Ovary (tissue), 3 donors: ENCODE data around the gene ATAD2B.

Experiments used
- CTCF ChIP-seq, 3 donors: fragments of 450-650 bp in 2 of 3; fragments of 200-600 bp in 1 of 3; IDR thresholded peaks; one replicate each; pipeline versions ENCODE4 v1.5.1 to v1.8.0; 2016 to 2022; ENCODE audit warnings: antibody characterized with exemption in 3 of 3, mild to moderate bottlenecking in 1 of 3
- EP300 ChIP-seq: sonication (generic); formaldehyde crosslinking; IDR thresholded peaks from one replicate; pipeline ENCODE4 v1.6.1; 2017; ENCODE audit warnings: antibody characterized with exemption
- POLR2A ChIP-seq: fragments of 450-650 bp; IDR thresholded peaks from one replicate; pipeline ENCODE4 v1.6.1; 2017; ENCODE audit warnings: antibody characterized with exemption, mild to moderate bottlenecking, moderate library complexity
- donor health status: DM: no; HTN: no; CAD: no.

- TF ChIP-seq CTCF (IDR thresholded peaks at IDR 0.05) (no peak), POLR2A (no peak), EP300 (no peak)
Observed at GRCh38 chr2:23757686-23758433, 169.1 kb downstream of the ATAD2B start.
